ENCODE data around the gene HSPA9.

HSPA9 gene

DNA sequence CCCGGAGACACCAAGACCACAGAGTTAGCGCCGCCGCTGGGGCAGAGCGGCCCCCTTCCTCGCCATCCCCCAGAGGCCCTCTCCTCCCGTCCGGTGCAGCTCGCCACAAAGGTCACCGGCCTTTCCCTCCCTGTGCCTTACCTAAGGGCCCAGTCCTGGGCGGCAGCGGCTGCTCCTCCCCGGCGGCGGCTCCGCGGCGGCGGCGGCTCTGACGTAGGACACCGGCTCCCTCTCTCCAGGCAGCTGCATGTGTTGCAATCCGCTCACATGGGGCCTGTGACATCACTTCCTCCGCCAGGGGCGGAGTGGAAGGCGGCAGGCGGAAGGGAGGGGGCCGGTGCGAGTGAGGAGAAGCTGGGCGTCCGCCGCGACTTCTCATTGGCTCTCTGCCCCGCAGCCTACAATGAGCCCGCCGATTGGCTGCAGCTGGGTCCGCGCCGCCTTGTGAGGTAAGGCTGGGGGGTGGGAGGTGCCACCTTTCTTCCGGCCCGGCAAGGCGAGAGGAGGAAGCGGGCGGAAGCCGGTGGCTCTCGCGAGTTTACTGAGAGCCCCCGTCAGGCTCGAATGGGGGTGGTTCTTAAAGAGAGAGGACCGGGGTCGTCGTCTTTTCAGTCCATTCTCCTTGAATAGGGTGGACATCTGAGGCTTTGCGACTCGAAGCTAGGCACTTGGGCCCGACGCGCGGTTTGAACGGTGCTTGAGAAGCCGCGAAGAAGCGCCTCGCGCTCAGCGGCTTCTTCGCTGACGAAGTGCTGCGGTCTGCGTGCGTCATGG lies 32.1 kb downstream of the HSPA9 start, which contains the start of gene ETF1 (continued):
- TF ChIP-seq, protein P1, sequence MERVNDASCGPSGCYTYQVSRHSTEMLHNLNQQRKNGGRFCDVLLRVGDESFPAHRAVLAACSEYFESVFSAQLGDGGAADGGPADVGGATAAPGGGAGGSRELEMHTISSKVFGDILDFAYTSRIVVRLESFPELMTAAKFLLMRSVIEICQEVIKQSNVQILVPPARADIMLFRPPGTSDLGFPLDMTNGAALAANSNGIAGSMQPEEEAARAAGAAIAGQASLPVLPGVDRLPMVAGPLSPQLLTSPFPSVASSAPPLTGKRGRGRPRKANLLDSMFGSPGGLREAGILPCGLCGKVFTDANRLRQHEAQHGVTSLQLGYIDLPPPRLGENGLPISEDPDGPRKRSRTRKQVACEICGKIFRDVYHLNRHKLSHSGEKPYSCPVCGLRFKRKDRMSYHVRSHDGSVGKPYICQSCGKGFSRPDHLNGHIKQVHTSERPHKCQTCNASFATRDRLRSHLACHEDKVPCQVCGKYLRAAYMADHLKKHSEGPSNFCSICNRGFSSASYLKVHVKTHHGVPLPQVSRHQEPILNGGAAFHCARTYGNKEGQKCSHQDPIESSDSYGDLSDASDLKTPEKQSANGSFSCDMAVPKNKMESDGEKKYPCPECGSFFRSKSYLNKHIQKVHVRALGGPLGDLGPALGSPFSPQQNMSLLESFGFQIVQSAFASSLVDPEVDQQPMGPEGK (tag by site-specific recombination; IDR thresholded peaks at IDR 0.05) = peak; percentile 96
- TF ChIP-seq, protein P2, sequence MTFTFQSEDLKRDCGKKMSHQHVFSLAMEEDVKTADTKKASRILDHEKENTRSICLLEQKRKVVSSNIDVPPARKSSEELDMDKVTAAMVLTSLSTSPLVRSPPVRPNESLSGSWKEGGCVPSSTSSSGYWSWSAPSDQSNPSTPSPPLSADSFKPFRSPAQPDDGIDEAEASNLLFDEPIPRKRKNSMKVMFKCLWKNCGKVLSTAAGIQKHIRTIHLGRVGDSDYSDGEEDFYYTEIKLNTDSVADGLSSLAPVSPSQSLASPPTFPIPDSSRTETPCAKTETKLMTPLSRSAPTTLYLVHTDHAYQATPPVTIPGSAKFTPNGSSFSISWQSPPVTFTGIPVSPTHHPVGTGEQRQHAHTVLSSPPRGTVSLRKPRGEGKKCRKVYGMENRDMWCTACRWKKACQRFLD (tag by site-specific recombination; IDR thresholded peaks at IDR 0.05) = peak; percentile 73; the same call in 1 of the 2 replicates
- TF ChIP-seq MEIS1 (CRISPR knock-in tag; IDR thresholded peaks at IDR 0.05; ENCODE audit: borderline replicate concordance) = no peak
- TF ChIP-seq ZSCAN23 (tag by site-specific recombination; IDR thresholded peaks at IDR 0.05) = peak; percentile 26; the same call in 1 of the 2 replicates
- no peak for TF ChIP-seq ZNF785 (tag by site-specific recombination; IDR thresholded peaks at IDR 0.05)
- TF ChIP-seq, protein P3, sequence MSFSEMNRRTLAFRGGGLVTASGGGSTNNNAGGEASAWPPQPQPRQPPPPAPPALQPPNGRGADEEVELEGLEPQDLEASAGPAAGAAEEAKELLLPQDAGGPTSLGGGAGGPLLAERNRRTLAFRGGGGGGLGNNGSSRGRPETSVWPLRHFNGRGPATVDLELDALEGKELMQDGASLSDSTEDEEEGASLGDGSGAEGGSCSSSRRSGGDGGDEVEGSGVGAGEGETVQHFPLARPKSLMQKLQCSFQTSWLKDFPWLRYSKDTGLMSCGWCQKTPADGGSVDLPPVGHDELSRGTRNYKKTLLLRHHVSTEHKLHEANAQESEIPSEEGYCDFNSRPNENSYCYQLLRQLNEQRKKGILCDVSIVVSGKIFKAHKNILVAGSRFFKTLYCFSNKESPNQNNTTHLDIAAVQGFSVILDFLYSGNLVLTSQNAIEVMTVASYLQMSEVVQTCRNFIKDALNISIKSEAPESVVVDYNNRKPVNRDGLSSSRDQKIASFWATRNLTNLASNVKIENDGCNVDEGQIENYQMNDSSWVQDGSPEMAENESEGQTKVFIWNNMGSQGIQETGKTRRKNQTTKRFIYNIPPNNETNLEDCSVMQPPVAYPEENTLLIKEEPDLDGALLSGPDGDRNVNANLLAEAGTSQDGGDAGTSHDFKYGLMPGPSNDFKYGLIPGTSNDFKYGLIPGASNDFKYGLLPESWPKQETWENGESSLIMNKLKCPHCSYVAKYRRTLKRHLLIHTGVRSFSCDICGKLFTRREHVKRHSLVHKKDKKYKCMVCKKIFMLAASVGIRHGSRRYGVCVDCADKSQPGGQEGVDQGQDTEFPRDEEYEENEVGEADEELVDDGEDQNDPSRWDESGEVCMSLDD (tag by site-specific recombination; IDR thresholded peaks at IDR 0.05) = peak; percentile 97
- TF ChIP-seq ZNF701 (tag by site-specific recombination; IDR thresholded peaks at IDR 0.05) = no peak
- TF ChIP-seq ZNF391 (tag by site-specific recombination; IDR thresholded peaks at IDR 0.05; ENCODE audit: borderline replicate concordance, low read depth) = peak; percentile 89
- TF ChIP-seq ZNF311 (tag by site-specific recombination; IDR thresholded peaks at IDR 0.05; ENCODE audit: borderline replicate concordance) = no peak
- peak; percentile 67; the same call in 1 of the 2 replicates for TF ChIP-seq EGR2 (tag by site-specific recombination; IDR thresholded peaks at IDR 0.05; ENCODE audit: low read depth)
- TF ChIP-seq, protein P4, sequence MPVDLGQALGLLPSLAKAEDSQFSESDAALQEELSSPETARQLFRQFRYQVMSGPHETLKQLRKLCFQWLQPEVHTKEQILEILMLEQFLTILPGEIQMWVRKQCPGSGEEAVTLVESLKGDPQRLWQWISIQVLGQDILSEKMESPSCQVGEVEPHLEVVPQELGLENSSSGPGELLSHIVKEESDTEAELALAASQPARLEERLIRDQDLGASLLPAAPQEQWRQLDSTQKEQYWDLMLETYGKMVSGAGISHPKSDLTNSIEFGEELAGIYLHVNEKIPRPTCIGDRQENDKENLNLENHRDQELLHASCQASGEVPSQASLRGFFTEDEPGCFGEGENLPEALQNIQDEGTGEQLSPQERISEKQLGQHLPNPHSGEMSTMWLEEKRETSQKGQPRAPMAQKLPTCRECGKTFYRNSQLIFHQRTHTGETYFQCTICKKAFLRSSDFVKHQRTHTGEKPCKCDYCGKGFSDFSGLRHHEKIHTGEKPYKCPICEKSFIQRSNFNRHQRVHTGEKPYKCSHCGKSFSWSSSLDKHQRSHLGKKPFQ (tag by site-specific recombination; IDR thresholded peaks at IDR 0.05) = 0 out of 2 replicates have a peak, but pooled peaks have one; percentile 15
- TF ChIP-seq ZFP3 (tag by site-specific recombination; IDR thresholded peaks at IDR 0.05; ENCODE audit: low read depth) = no peak
- TF ChIP-seq, protein P5, sequence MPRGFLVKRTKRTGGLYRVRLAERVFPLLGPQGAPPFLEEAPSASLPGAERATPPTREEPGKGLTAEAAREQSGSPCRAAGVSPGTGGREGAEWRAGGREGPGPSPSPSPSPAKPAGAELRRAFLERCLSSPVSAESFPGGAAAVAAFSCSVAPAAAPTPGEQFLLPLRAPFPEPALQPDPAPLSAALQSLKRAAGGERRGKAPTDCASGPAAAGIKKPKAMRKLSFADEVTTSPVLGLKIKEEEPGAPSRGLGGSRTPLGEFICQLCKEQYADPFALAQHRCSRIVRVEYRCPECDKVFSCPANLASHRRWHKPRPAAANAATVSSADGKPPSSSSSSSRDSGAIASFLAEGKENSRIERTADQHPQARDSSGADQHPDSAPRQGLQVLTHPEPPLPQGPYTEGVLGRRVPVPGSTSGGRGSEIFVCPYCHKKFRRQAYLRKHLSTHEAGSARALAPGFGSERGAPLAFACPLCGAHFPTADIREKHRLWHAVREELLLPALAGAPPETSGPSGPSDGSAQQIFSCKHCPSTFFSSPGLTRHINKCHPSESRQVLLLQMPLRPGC (tag by site-specific recombination; IDR thresholded peaks at IDR 0.05) = peak; percentile 88; the same call in 1 of the 2 replicates
- TF ChIP-seq ZNF621 (tag by site-specific recombination; IDR thresholded peaks at IDR 0.05) = no peak
- no peak for TF ChIP-seq ZNF221 (tag by site-specific recombination; IDR thresholded peaks at IDR 0.05; ENCODE audit: borderline replicate concordance)
- TF ChIP-seq, protein P6, sequence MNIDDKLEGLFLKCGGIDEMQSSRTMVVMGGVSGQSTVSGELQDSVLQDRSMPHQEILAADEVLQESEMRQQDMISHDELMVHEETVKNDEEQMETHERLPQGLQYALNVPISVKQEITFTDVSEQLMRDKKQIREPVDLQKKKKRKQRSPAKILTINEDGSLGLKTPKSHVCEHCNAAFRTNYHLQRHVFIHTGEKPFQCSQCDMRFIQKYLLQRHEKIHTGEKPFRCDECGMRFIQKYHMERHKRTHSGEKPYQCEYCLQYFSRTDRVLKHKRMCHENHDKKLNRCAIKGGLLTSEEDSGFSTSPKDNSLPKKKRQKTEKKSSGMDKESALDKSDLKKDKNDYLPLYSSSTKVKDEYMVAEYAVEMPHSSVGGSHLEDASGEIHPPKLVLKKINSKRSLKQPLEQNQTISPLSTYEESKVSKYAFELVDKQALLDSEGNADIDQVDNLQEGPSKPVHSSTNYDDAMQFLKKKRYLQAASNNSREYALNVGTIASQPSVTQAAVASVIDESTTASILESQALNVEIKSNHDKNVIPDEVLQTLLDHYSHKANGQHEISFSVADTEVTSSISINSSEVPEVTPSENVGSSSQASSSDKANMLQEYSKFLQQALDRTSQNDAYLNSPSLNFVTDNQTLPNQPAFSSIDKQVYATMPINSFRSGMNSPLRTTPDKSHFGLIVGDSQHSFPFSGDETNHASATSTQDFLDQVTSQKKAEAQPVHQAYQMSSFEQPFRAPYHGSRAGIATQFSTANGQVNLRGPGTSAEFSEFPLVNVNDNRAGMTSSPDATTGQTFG (tag by site-specific recombination; IDR thresholded peaks at IDR 0.05; ENCODE audit: borderline replicate concordance) = no peak
- peak; percentile 57; the same call in 1 of the 2 replicates for TF ChIP-seq KLF10 (tag by site-specific recombination; IDR thresholded peaks at IDR 0.05)
- TF ChIP-seq ZNF302 (tag by site-specific recombination; IDR thresholded peaks at IDR 0.05; ENCODE audit: low read depth) = no peak
- TF ChIP-seq ZNF112 (tag by site-specific recombination; IDR thresholded peaks at IDR 0.05) = no peak
- peak; percentile 100 for TF ChIP-seq GLIS2 (tag by site-specific recombination; IDR thresholded peaks at IDR 0.05)
- TF ChIP-seq, protein P7, sequence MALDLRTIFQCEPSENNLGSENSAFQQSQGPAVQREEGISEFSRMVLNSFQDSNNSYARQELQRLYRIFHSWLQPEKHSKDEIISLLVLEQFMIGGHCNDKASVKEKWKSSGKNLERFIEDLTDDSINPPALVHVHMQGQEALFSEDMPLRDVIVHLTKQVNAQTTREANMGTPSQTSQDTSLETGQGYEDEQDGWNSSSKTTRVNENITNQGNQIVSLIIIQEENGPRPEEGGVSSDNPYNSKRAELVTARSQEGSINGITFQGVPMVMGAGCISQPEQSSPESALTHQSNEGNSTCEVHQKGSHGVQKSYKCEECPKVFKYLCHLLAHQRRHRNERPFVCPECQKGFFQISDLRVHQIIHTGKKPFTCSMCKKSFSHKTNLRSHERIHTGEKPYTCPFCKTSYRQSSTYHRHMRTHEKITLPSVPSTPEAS (tag by site-specific recombination; IDR thresholded peaks at IDR 0.05) = 0 out of 2 replicates have a peak, but pooled peaks have one; percentile 38
- TF ChIP-seq, protein P8, sequence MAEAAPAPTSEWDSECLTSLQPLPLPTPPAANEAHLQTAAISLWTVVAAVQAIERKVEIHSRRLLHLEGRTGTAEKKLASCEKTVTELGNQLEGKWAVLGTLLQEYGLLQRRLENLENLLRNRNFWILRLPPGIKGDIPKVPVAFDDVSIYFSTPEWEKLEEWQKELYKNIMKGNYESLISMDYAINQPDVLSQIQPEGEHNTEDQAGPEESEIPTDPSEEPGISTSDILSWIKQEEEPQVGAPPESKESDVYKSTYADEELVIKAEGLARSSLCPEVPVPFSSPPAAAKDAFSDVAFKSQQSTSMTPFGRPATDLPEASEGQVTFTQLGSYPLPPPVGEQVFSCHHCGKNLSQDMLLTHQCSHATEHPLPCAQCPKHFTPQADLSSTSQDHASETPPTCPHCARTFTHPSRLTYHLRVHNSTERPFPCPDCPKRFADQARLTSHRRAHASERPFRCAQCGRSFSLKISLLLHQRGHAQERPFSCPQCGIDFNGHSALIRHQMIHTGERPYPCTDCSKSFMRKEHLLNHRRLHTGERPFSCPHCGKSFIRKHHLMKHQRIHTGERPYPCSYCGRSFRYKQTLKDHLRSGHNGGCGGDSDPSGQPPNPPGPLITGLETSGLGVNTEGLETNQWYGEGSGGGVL (tag by site-specific recombination; IDR thresholded peaks at IDR 0.05) = peak; percentile 31; the same call in 1 of the 2 replicates
- TF ChIP-seq ZNF114 (tag by site-specific recombination; IDR thresholded peaks at IDR 0.05) = no peak

Measured in HEK293 (cell line).